OCI-LY1 (cell line): ENCODE measurements around the gene SIM2.

Source experiments
- EZH2 ChIP-seq: fragments of 200-600 bp; sonication (generic), shearing (Covaris generic); IDR thresholded peaks from 2 replicates; pipeline ENCODE4 v1.8.0; 2017; ENCODE audit warnings: borderline replicate concordance, mixed run types, mild to moderate bottlenecking, antibody characterized with exemption, low read length, moderate library complexity, mixed read lengths
- TF ChIP-seq, protein P1 (sequence below): fragments of 200-600 bp; sonication (generic), shearing (Covaris generic); IDR thresholded peaks from 2 replicates; pipeline ENCODE4 v1.5.1; 2017; ENCODE audit warnings: mild to moderate bottlenecking, antibody characterized with exemption, low read length, moderate library complexity, mixed read lengths

DNA sequence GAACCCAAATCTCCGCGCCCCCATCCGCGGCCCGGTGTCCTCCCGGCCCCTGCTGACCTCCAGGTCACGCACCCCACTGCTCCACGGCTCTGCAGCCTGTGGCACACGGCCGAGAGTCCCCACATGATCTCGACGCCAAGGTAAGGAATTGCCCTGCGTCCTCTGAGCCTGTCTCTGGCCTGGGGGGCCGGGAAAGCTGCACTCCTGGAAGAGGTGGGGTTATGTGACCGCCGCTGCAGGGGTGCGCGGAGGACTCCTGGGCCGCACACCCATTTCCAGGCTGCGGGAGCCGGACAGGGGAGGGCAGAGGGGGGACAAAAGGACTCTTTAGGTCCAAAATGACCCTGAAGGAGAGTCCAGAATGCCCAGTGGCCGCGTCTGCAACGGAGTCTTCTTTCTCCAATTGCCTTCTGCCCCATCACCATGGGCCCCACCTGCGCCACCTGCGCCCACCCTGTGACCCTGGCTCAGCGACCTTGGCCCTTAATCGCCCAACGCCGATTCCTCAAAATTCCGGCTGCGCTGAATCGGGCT lies 997 bp upstream of the SIM2 start:
- TF ChIP-seq EZH2, result no peak
- TF ChIP-seq, protein P1, sequence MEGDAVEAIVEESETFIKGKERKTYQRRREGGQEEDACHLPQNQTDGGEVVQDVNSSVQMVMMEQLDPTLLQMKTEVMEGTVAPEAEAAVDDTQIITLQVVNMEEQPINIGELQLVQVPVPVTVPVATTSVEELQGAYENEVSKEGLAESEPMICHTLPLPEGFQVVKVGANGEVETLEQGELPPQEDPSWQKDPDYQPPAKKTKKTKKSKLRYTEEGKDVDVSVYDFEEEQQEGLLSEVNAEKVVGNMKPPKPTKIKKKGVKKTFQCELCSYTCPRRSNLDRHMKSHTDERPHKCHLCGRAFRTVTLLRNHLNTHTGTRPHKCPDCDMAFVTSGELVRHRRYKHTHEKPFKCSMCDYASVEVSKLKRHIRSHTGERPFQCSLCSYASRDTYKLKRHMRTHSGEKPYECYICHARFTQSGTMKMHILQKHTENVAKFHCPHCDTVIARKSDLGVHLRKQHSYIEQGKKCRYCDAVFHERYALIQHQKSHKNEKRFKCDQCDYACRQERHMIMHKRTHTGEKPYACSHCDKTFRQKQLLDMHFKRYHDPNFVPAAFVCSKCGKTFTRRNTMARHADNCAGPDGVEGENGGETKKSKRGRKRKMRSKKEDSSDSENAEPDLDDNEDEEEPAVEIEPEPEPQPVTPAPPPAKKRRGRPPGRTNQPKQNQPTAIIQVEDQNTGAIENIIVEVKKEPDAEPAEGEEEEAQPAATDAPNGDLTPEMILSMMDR, result no peak
